Esophagus muscularis mucosa (tissue), 4 donors: ENCODE results near the gene KLHL12. TPM values are rescaled to one million over a fixed set of nuclear protein-coding genes. Genes with fewer than 3 reads are reported as not detected.
A peak's percentile ranks its signal among the peaks of the same experiment; 100 is the strongest.

ENCODE experiments used
- DNase-seq: peaks from one replicate; pipeline ENCODE4 v3.0.0-alpha.2; 2017; ENCODE audit errors: extremely low spot score
- H3K27ac ChIP-seq, 4 donors: fragments of 200-600 bp; sonication (generic); replicated peaks in 1 of 4; 1 replicate in 3 of 4; 2 replicates in 1 of 4; pipeline ENCODE4 v1.5.1; 2016 to 2019; ENCODE audit warnings: mild to moderate bottlenecking in 1 of 4
- H3K27me3 ChIP-seq, 4 donors: fragments of 200-600 bp; sonication (generic); one replicate each; pipeline versions ENCODE4 v1.5.1 to v1.6.0; 2016 to 2019
- H3K36me3 ChIP-seq, 4 donors: fragments of 200-600 bp; sonication (generic); one replicate each; pipeline ENCODE4 v1.5.1; 2016 to 2019
- H3K4me1 ChIP-seq, 4 donors: fragments of 200-600 bp; sonication (generic); one replicate each; pipeline ENCODE4 v1.5.1; 2016 to 2019
- H3K4me3 ChIP-seq, 4 donors: fragments of 200-600 bp; sonication (generic); 1 replicate in 2 of 4; 2 replicates in 2 of 4; pipeline ENCODE4 v1.5.1; 2016 to 2019; ENCODE audit warnings: mild to moderate bottlenecking in 4 of 4, moderate library complexity in 1 of 4
- H3K9me3 ChIP-seq, 4 donors: fragments of 200-600 bp; sonication (generic); 1 replicate in 3 of 4; 2 replicates in 1 of 4; pipeline ENCODE4 v1.5.1; 2016 to 2019
- CTCF ChIP-seq, 3 experiments: fragments of 200-600 bp in 2 of 3; fragments of 450-650 bp in 1 of 3; sonication (generic) in 2 of 3; IDR thresholded peaks; one replicate each; pipeline ENCODE4 v1.5.1; 2017 to 2019; ENCODE audit warnings: antibody characterized with exemption in 3 of 3, mild to moderate bottlenecking in 2 of 3, moderate library complexity in 1 of 3
- EP300 ChIP-seq: sonication (generic); formaldehyde crosslinking; IDR thresholded peaks from one replicate; pipeline ENCODE4 v1.6.1; 2017; ENCODE audit warnings: antibody characterized with exemption
- POLR2A ChIP-seq: fragments of 450-650 bp; IDR thresholded peaks from one replicate; pipeline ENCODE4 v1.6.1; 2017; ENCODE audit warnings: antibody characterized with exemption, moderate library complexity, mild to moderate bottlenecking, low read depth
- POLR2AphosphoS5 ChIP-seq, 2 donors: sonication (generic); formaldehyde crosslinking; IDR thresholded peaks; one replicate each; pipeline ENCODE4 v1.6.1; 2017; ENCODE audit warnings: antibody characterized with exemption in 2 of 2
- WGBS: methylation state at CpG from one replicate; pipeline ENCODE4 v1.1.5; 2018; 5-methylcytosine and 5-hydroxymethylcytosine counted together
- intact Hi-C: fragments of 100-400 bp; cut with DNase I; formaldehyde crosslinking; loops from one replicate; pipeline ENCODE4 v1.15.1; 2023
- total RNA-seq, 4 donors: library from RNA; depleted of rRNA; stranded (reverse); fragments of >200 nt; gene quantifications; one replicate each; pipeline versions ENCODE4 v1.1.0 to v1.2.1, GENCODE V29; 2016

Gene KLHL12
- total RNA-seq, 4 donors from 2014 or later = 16.7 to 22.4 (median 19.3) TPM

DNA sequence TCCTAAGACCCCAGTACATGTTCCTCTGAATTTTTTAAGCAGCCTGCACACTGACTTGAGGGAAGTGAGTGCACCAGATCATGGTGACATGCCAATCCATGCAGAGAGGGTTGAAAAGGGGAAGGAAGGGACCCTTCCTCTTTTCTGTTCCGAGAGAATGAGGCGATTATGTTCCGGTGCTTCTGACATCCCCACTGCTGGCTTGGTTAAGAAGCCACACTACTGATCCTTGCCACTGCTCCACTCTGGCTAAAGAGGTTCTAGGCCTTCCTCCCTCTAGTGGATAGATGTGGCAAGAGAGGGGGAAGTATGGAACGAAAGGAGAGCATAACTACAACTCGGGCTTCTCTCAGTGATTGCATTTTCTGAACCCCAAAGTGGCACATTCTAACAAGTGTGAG lies 41.9 kb upstream of the KLHL12 start:
- peak; percentile 29 to 60 (median 50) for TF ChIP-seq CTCF (IDR thresholded peaks at IDR 0.05)
- TF ChIP-seq EP300 = no peak
- peak in 1 of 2 donors; percentile 18 for TF ChIP-seq POLR2AphosphoS5 (IDR thresholded peaks at IDR 0.05)
- 21% methylated on average over 5 of the region's 5 CpGs for whole genome bisulfite sequencing
- no peaks in the 10 kb centered on the region for H3K27me3 ChIP-seq
- intact Hi-C loops = loop anchor here (5.0 kb wide), 1 partner anchor 38 kb away; the partner anchor contains the start of gene TMEM183A
- no peak overlapping the region for H3K4me3 ChIP-seq
- peak overlapping the region in 1 of 4 donors; percentile 1 for H3K27ac ChIP-seq
- peaks cover 18 to 31% (median 22%) of the 10 kb centered on the region in 4 donors for H3K4me1 ChIP-seq
- no peak for DNase-seq
- H3K36me3 ChIP-seq = peaks cover 0 to 15% (median 11%) of the 10 kb centered on the region in 4 donors
- H3K9me3 ChIP-seq = no peaks in the 10 kb centered on the region

GRCh38 chr1:202968351-202968750 lies 41.3 kb upstream of the KLHL12 start:
- H3K27me3 ChIP-seq = no peaks in the 10 kb centered on the region
- 69% methylated on average over 3 of the region's 3 CpGs for WGBS
- H3K9me3 ChIP-seq = no peaks in the 10 kb centered on the region
- peaks cover 0 to 21% (median 16%) of the 10 kb centered on the region in 4 donors for H3K36me3 ChIP-seq
- peaks cover 20 to 31% (median 22%) of the 10 kb centered on the region in 4 donors for H3K4me1 ChIP-seq
- intact Hi-C loops = loop anchor here (5.0 kb wide), 1 partner anchor 39 kb away; the partner anchor contains the start of gene TMEM183A
- H3K4me3 ChIP-seq = peak overlapping the region; percentile 76 to 90 (median 86)
- TF ChIP-seq POLR2AphosphoS5 (IDR thresholded peaks at IDR 0.05) (no peak), EP300 (no peak), POLR2A (no peak), CTCF (IDR thresholded peaks at IDR 0.05) (no peak)
- DNase-seq = no peak
- peak overlapping the region; percentile 85 to 97 (median 96) for H3K27ac ChIP-seq

DNA sequence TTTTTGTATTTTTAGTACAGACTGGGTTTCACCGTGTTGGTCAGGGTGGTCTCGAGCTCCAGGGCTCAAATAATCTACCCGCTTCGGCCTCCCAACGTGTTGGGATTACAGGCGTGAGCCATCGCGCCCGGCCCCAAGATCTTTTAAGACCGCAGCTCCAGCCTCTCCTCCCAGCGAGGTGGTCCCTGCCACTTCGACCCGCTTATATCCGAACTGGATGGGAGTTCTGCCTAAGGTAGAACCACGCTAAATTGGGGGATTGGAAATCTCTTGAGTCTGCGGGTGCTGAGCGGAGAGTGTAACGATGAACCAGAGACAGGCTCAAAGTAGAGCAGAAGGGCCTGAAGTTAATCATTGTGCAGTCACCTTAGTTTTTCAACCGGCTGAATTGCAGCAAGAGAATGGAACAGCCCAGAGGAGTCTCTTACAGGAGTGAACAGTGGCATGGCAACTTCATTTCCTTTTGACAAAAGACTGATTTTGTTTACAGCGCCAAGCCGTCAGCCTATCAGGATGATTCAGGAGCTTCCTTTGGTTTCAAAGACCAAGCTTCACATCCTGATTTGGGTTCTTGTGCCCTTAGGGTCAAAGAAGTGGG lies 40.7 kb upstream of the KLHL12 start:
- Histone ChIP-seq H3K4me1 (peaks cover 21 to 31% (median 23%) of the 10 kb centered on the region in 4 donors), H3K27ac (peak overlapping the region; percentile 85 to 97 (median 96)), H3K4me3 (peak overlapping the region; percentile 76 to 90 (median 86)), H3K36me3 (peaks cover 1 to 26% (median 21%) of the 10 kb centered on the region in 4 donors), H3K9me3 (no peaks in the 10 kb centered on the region), H3K27me3 (no peaks in the 10 kb centered on the region)
- no peak for DNase-seq
- intact Hi-C loops = loop anchor here (5.0 kb wide), 1 partner anchor 40 kb away; the partner anchor contains the start of gene TMEM183A
- WGBS = 2% methylated on average over 19 of the region's 21 CpGs
- TF ChIP-seq EP300 = no peak
- no peak for TF ChIP-seq POLR2AphosphoS5 (IDR thresholded peaks at IDR 0.05)
- no peak for TF ChIP-seq CTCF (IDR thresholded peaks at IDR 0.05)
- no peak for TF ChIP-seq POLR2A

GRCh38 chr1:202966006-202966898 lies 39.2 kb upstream of the KLHL12 start:
- H3K9me3 ChIP-seq = no peaks in the 10 kb centered on the region
- H3K4me1 ChIP-seq = peaks cover 21 to 31% (median 23%) of the 10 kb centered on the region in 4 donors
- 57% methylated on average over 11 of the region's 18 CpGs for WGBS
- H3K36me3 ChIP-seq = peaks cover 13 to 42% (median 36%) of the 10 kb centered on the region in 4 donors
- no peak for TF ChIP-seq POLR2AphosphoS5 (IDR thresholded peaks at IDR 0.05)
- TF ChIP-seq POLR2A = no peak
- no peak for TF ChIP-seq CTCF (IDR thresholded peaks at IDR 0.05)
- TF ChIP-seq EP300 = no peak
- intact Hi-C loops = loop anchor here (5.0 kb wide), 1 partner anchor 41 kb away; the partner anchor contains the start of gene TMEM183A
- DNase-seq = no peak
- H3K27ac ChIP-seq = peak overlapping the region; percentile 85 to 97 (median 96)
- H3K27me3 ChIP-seq = no peaks in the 10 kb centered on the region
- H3K4me3 ChIP-seq = peak overlapping the region; percentile 76 to 90 (median 86)
